AG08396 (cell line): ENCODE data around the gene KCNAB1.
A peak's percentile ranks its signal among the peaks of the same experiment; 100 is the strongest.

Experiments used
- DNase-seq: peaks from one replicate; pipeline ENCODE4 v3.0.0; 2012; ENCODE audit warnings: low spot score, mixed read lengths

Gene KCNAB1

DNA sequence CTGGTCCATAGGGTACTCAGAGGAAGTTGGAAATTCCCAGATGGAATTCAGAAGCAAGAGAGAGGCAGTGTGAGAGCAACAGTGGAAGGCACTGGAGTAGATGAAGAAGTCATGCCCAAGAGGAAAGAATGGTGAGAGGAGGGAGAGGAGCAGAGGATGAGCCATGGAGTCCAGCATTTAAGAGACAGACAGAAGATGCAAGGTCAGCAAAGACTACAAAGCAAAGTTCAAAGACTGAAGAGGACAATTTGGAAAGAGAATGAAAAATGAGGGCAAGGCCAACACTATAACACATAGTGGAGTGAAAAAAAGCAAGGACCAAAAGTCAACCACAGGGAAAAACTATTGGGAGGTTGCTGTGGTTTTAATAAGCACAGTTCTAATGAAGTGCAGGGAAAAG is 255.8 kb downstream of the KCNAB1 start:
- no peak for DNase-seq

DNA sequence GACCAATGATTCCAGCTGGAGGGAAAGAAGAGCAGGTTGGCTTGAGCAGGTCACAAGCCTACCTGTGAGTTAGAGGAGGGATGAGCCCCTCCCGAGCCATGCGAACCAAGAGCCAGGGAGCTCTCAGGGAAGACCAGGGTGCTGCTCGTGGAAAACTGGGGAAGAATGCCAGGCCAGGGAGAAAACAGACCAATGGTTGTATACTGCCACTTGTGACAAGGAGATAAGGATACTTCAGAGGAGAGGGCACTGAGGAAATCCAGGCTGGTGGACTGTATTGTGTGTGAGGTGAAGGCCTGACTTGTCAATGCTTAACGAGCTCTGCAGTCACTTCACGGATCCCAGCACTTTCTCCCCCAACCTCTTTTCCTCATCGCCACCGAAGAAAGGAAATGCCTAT is 256.9 kb downstream of the KCNAB1 start:
- DNase-seq: no peak

DNA sequence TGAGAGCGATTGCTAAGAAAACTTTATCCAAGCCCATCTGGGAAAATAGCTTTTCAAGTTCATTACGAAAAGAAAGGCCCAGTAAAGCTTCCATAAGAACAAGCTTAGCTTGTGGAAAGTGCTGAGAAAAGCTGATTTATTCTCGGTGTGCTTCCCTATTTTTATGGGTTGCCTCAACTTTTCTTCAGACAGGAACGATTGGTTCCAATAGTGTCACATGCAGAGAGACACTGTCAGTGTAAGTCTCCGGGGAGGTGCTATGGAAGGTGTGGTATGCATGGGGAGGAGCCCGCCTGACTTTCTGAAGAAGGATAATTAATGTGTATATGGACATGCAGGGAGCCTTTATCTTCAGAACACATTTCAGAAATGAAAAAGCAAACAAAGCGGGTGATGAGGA is 257.3 kb downstream of the KCNAB1 start:
- DNase-seq: no peak

DNA sequence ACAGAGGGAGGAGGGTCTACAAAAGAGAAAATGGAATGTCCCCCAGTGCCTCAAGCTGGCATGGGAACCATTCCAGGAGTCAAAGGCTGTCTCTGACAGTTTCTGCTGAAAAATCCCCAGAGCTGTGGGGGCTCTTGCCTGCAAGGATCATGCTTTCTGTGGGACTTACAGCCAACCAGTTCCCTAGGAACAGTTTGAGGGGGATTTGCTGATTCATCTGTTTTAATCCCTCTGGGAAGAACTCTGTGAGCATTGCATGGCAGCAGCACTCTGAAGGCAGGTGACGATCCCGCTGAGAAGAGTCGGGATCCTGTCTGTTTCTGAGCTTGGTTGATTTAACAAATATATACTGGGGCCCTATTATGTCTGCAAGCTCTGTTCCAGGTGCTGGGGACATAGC is 258.5 kb downstream of the KCNAB1 start:
- DNase-seq: no peak

DNA sequence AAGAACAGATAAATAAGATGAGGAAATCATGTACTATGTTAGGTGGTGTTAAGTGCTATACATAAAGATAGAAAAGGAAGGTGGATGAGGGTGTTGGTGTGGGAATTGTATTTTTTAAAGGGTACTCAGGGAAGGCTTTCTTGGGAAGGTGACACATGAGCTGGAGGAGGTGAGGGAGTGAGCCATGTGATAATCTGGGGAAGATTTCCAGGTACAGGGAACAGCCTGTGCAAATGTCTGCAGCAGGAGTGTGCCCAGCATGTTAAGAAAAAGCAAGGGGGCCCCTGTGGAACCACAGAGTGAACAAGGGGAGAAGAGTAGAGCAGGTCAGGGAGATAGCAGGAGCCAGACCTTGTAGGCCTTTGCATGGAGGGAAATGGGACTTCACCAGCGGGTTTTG is 258.9 kb downstream of the KCNAB1 start:
- DNase-seq: no peak

DNA sequence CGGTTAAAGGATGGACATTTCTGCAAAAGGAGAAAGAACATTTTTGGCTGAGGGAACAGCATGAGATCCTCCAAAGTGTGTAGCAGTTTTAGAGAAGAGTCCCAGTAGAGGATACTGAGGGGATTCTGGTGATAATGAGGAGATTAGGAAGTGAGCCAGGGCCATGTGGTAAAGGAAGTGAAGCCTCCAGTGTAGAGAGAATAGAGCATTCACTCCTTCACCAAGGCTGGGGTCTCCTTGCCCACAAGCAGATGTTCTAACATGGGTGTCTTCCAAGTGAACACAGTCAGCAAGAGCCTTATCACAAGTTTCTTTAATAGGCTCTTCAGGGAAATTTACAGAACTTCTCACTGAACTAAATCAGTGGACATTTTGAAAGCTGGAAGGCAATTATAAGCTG is 260.9 kb downstream of the KCNAB1 start:
- DNase-seq: no peak

DNA sequence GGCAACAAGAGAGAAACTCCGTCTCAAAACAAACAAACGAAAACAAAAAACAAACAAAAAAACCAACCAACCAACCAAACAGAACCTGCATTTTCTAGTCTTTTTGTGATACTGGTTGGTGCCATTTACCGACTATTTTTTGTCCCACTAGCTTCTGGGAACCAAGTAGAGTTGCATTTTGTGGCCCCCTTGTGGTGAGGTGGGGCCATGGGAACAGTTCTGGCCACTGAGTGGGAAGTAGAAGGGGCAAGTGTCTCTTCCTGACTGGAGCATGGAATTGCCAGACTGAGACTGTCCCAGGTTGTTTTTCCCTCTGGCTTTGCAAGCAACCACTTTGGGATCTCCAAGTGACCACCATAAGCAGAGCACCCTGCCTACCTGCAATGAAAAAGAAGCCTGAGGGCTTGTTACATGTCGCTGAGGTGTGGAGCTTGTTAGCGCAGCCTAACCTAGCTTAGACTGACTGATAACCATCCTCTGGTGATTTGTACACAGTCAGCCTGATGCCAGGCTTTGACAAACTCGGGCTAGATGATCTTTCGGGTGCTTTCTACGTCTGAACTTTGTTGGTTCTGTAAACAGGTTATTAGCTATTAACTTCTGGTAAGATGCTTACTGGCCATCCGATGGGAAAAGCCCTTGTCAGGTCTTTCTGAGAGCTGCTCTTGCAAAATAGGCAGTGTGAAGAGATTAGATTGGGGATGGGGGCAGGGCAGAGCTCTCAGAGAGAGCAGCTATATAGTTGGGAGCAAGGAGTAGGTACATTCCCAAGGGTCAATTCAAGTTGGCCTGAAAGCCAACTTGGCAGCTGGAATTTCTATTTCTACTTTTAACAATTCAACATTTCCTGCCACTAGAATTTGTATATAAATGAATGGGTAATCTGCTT is 262.3 kb downstream of the KCNAB1 start:
- DNase-seq: peak; percentile 46

DNA sequence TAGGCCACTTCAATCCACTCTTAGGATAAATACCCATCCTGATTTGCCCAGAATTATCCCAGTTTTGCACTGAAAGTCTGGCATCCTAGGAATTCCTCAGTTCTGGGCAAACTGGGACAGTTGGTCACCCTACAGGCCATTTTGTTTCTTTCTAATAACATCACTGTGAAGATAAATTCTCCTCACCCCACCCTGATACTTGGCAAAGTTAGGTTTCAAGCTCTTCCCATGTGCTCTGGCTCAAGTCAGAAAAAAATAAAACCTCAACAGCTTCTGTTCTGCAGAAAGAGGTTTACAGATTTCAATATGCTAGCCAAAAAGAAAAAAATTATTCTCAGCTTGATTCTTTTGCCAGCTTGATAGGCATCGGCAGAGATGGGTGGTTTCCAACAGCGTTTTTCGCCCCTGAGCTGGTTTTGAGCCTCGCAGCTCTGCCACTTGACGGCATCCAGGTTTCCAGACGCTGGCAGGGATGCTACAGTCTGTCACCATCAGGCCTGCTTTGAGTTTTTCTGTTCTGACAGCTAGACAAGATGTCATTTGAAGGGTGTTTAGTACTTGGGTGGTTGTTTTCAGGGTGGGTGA is 263.2 kb downstream of the KCNAB1 start:
- DNase-seq: no peak

DNA sequence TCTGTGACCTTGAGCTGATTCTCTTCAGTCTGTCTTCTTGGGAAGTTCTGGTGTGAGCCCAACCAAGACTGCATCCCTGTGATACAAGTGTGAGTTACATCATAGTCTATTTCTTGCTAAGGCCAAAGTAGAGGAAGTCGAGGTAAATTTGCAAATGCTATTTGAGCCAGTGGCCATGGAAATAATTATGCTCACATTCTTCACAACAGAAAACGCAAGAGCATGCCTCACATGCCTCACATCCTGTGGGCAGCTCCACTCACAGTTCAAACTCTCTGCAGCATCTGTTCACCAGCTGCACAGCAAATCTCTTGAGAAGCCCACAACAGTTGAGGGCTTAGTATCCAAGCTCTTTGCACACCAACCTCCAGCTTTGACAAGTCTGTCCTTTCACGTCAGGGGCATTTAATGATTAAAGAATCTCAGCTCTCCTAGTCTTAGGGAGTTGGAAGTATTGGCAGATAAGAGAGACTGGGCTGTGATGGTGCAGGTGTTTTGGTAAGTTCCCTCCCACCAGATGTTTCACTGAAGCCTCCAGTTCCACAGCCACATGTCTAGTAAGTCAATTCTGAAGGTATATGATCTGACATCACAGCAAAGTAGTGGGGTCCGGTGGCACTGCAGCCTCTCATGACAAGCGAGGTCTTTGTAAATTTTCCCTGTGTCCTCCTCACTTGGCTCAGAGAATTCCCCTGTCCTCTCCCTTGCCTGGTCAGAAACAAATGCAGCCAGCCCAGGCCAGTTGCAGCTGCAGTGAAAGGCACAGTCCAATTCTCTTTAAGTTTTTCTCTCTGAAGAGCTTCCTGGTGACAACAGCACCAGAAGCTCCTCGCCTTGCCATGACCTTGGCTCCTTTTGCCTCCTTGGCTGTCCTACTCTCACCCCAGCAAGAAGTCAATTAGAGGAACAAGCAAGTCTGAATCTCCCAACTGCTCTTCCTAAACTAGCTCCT is 268.4 kb downstream of the KCNAB1 start:
- peak; percentile 61 for DNase-seq

DNA sequence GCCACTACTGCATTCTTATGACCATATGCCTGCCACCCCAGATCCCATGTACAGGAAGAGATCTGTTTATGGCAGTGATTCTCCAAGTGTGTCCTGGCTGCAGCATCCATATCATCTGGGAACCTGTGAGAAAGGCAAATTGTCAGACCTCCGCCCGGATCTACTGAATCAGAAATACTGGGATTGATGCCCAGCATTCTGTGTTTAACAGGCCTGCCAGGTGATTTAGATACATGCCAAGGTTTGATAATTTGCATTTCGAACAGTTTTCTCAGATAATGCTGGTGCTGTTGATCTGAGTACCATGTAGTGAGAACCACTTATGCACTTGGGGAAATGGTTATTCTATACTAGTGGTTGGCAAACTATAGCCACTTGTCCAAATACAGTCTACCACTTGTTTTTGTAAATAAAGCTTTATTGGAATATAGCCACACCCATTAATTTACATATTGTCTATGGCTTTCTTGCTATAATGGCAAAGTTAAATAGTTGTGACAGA is 269.1 kb downstream of the KCNAB1 start:
- DNase-seq: no peak

DNA sequence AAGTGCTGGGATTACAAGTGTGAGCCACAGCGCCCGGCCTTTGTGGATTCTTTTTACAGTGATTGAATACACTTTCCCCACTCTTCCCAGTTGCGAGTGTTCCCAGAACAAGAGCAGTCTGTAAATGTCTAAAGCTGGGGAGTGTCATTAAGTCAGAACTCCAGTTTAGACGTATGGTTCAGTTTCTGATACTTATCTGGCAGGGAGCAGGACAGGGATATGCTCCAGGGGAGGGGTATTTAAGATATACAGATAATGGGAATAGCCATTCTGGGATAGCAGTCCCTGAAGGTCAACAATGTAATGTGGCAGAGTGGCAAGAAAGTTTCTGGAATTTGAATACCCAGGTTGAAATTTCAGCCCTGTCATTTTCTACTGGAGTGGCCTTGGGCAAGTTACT is 270.5 kb downstream of the KCNAB1 start:
- no peak for DNase-seq

DNA sequence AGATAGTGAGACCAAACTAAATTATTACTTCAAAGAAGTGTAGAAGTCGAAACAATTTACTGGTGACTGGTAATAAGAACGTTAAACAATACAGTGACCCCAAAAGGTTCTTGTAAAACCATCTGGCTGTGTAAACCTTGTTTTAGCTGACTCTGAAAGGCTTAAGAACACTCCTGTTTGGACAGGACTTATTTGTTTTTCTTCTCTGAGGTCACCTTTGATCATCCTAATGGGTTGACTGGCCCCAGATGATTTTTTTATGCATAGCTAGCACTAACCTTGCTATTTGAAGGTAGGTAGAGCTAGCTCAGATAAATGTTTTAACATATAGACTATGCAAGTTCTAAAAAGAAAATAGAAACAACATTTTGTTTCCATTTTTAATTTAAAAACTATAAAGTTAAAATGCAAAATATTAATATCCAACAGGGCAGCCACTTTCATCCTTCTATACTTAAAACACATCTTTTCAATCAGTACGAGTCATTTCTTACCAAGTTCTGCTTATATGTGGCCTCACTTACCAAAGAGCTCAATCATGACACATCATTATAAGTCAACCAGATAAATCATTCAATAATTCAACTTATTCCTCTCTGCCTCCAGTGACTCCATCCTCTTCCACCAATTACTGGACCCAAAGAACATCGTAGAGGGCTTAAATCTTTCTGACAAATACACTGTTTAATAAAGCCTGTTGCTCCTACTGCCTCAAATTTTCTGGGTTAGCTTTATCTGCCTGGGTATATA is 275.8 kb downstream of the KCNAB1 start:
- no peak for DNase-seq

DNA sequence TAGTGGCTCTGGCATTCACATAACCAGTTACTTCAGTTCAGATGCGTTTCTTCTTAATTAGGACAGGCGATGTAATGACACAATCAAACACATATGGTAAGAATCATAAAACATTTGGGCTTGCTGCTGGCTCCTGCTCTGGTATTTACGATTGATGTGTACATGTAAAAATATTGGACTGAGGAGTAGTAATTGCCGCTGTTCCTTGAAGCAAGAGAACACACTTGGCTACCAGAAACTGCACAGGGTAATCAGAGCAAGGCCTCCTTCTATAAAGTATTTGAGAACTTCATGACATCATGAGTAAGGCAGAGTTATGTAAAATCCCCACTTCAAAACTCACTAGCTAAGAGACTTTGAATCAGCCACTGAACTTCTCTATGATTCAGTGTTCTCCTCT is 276.5 kb downstream of the KCNAB1 start:
- no peak for DNase-seq

DNA sequence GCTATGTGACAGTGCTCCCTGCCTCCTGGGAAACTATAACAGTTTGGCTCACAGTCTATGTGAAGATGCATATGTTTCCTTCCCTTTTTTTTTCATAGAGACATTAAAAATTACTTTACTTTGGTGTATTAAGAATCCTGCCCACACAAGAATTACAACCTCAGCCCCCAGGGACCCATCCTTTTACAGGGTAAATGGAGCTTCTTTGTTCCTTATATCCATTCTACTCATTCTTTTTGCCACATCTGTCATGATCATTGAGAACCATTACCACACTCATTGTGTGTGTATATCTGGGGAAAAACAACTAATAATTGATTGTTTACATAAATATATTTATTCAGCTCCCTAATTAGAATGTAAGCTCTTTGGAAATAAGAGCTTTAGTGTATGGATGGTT is 277.2 kb downstream of the KCNAB1 start:
- DNase-seq: no peak

DNA sequence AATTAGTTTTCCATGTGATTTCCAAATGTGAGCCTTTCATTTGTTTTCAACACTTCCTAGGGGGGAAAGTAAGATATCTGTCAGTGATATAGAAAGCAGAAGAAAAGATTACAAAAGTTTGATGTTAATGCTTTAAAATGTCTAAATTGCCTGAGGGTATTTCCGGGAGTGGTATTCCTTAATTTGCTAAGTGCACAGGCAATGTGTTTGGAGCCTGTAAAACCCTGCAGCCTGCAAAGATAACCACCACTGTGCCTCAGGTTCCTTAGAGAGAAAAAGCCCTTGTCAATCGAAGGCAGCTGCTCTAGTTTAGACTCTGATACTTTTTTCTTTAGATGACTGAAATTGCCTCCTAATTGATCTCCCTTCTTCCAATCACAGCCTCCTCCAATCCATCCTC is 279.7 kb downstream of the KCNAB1 start:
- DNase-seq: no peak

DNA sequence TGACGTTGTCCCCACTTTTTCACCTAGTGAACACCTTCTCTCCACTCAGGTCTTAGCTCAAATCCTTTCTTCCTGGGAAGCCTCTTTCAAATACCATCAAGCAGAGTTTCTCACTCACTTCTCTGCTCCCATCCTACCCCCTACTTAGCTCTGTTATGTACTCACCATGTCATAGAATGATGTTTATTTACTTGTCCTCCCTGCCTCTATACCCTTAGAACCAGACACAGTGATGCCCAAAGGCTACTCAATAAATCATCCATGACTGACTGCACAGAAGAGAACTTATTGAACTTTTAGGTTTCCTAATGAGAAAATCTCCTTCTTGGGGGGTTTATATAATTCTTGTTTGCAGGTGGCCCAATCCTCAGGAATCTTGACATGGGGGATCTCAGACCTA is 280.4 kb downstream of the KCNAB1 start:
- no peak for DNase-seq

DNA sequence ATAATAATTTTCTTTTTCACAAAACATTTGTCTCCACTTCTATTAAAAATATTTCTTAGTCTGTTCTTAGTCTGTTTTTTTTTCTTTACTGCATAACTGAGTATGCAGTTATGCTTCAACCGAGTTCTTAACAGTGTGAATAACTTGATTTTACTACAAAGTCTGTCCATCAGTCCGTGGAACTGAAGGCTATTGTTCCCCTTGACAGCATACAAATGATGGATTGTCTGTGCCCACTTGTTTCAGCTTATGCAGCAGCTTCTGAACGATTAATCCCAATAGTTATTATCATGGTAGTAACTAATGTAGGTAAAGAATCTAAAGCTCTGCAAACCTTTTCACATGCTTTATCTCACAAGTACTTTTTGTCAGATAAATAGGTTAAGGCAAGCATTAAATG is 283.8 kb downstream of the KCNAB1 start:
- no peak for DNase-seq

DNA sequence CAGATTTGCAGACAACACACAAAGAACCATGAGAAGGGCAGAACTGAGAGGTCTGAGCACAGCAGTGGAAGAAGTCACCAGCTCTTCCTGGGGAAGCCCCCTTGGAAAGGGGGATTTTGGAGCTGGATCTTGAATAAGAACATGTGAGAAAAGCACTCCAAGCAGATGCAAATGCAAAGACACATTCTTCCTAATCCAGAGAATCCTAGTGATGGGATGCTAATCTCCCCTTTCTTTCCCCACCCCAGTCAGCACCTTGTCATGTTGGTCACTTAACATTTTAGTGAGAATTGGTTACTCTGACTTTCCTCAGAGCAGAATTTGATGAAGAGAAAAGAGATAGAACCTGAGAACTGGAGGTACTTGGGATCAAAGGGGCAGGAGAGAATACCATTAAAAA is 286.0 kb downstream of the KCNAB1 start:
- DNase-seq: no peak

DNA sequence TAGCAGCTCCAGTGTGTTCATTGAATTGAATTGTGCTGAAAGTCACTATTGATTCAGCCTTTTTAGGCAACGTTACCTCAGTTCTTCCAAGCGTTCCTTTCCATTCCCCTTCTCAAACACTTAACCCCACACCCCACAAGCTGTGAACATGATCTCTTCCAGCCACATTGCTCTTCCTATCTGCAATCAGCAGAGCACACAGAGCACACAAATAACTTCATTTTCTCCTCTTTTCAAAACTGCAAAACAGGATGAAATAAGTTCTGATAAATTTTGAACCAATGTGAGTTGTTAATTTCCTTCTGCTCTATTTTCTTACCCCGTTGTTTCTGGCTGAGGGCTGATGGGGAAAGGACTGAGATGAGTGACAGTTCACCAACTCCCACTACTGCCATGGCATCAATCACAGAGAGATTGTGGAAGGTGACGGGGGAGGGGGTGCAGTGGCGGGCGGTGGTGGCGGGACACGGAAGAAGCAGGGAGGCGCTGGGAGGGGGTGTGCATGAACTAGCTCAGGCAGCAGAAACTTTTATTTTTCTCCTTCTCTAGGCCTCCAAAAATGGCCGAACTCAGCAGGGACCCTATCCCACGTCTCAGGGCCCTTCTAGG is 287.3 kb downstream of the KCNAB1 start:
- DNase-seq: no peak

DNA sequence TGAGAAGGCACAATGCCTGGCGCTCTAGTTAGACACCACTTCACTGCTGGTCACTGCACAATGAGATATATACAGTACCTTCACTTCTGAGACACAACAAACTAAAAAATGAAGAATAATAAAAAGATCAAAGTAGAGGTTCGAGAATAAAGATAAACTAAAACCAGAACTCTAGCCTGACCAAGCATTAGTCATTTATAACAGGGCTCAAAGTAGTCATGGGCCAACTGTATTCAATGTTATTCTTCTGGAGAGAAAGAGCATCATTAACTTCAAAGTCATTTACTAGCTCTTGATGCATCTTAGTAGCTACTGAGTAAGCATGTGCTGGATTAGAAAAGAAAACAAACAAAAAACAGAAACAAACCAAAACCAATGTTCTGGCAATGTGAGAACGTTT is 289.3 kb downstream of the KCNAB1 start:
- DNase-seq: no peak

DNA sequence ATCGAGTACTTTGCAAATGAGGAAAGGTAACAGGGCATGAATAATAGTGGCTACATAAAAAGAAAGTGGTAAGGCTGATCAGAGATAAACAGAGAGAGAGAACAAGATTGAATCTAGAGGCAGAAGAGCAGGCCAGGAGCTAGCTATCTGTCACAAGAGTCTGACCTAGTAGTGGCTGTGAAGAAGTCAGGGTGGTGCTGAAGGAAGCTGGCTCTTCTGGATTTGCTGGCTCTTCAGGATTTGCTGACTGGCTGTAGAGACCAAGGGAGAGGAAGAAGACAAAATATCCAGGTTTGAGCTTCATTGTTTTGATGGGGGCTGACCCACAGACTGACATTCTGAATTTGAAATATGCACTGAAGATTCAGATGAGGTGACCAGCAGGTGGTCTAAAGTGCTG is 292.2 kb downstream of the KCNAB1 start:
- DNase-seq: no peak
